Panc1 (cell line): Measurements from ENCODE around the gene RASL10A. TPM values are rescaled to one million over a fixed set of nuclear protein-coding genes. Genes with fewer than 3 reads are reported as not detected.

Experiments
- ATAC-seq: fragments of 200-7000 bp; cut with Tn5 transposase; 2 replicates; pipeline ENCODE4 v1.9.1; 2020; ENCODE audit warnings: mild to moderate bottlenecking, moderate library complexity
- BruUV-seq: library from RNA; stranded (reverse); fragments of 400-500 nt; replicated peaks from 2 replicates; lab custom pipeline; 2021; lab: Mats Ljungman, UMichigan
- CTCF ChIA-PET: fragments of 300-600 bp; sonication (Branson Sonifier 250); formaldehyde crosslinking; loops from one replicate; lab custom pipeline; 2022; ENCODE audit warnings: antibody characterized with exemption; lab: Charles Lee
- POLR2A ChIA-PET: fragments of 300-600 bp; sonication (Branson Sonifier 250); formaldehyde crosslinking; loops from one replicate; lab custom pipeline; 2022; ENCODE audit warnings: antibody characterized with exemption; lab: Charles Lee
- DNase-seq: peaks from one replicate; pipeline ENCODE4 v3.0.0-alpha.2; 2010; ENCODE audit warnings: low read depth, low spot score
- H3K27ac ChIP-seq: 2 replicates; pipeline ENCODE4 v1.5.1; 2011; ENCODE audit warnings: mild to moderate bottlenecking, low read length, inconsistent platforms
- H3K27me3 ChIP-seq: fragments of 200-500 bp; sonication (Bioruptor generic); 2 replicates; pipeline ENCODE4 v1.6.0; 2014; ENCODE audit warnings: low read length, inconsistent platforms; ENCODE audit not compliant: control insufficient read depth, insufficient read depth
- H3K36me3 ChIP-seq: fragments of 200-500 bp; sonication (Bioruptor generic); 2 replicates; pipeline ENCODE4 v1.5.1; 2014; ENCODE audit warnings: inconsistent platforms, mild to moderate bottlenecking, low read length, moderate library complexity; ENCODE audit not compliant: control insufficient read depth, insufficient read depth
- H3K4me1 ChIP-seq: 2 replicates; pipeline ENCODE4 v1.5.1; 2011; ENCODE audit warnings: inconsistent platforms, mild to moderate bottlenecking, low read length, moderate library complexity; ENCODE audit not compliant: control insufficient read depth, insufficient read depth
- H3K4me3 ChIP-seq, 2 experiments: 2 replicates each; pipeline ENCODE4 v1.5.1; 2011 to 2012; ENCODE audit warnings: low read depth in 2 of 2, low read length in 2 of 2, mild to moderate bottlenecking in 2 of 2, inconsistent platforms in 1 of 2, moderate library complexity in 1 of 2
- H3K9me3 ChIP-seq: fragments of 200-500 bp; sonication (Bioruptor generic); 2 replicates; pipeline ENCODE4 v1.5.1; 2014; ENCODE audit warnings: low read depth, mild to moderate bottlenecking, inconsistent platforms, low read length, moderate library complexity; ENCODE audit not compliant: control insufficient read depth, insufficient read depth
- POLR2AphosphoS5 ChIP-seq: IDR thresholded peaks from 2 replicates; pipeline ENCODE4 v1.6.1; 2012; ENCODE audit warnings: mild to moderate bottlenecking, low read depth, low read length, moderate library complexity
- SIN3A ChIP-seq: IDR thresholded peaks from 2 replicates; pipeline ENCODE4 v1.6.1; 2012; ENCODE audit warnings: low read depth, mild to moderate bottlenecking, low read length, moderate library complexity, borderline replicate concordance; ENCODE audit not compliant: insufficient read depth
- TCF7L2 ChIP-seq: IDR thresholded peaks from 2 replicates; pipeline ENCODE4 v1.6.1; 2011; ENCODE audit warnings: mild to moderate bottlenecking, low read depth, low read length, inconsistent platforms
- in situ Hi-C: cut with HindIII; loops from 2 replicates; pipeline ENCODE4 v1.10.0; 2016; ENCODE audit warnings: low sequenced_read_pairs, low pct_unique_long_range_greater_than_20kb
- intact Hi-C: fragments of 100-400 bp; cut with micrococcal nuclease; formaldehyde crosslinking; loops from one replicate; pipeline ENCODE4 v1.10.0; 2022; ENCODE audit not compliant: unreplicated experiment
- total RNA-seq: library from RNA; stranded (reverse); gene quantifications from one replicate; pipeline ENCODE4 v1.2.1, GENCODE V29; 2021; ENCODE audit not compliant: unreplicated experiment
- TF ChIP-seq, protein P1 (sequence below), 2 experiments: IDR thresholded peaks; 2 replicates each; pipeline ENCODE4 v1.6.1; 2011 to 2012; ENCODE audit warnings: low read depth in 2 of 2, control low read depth in 1 of 2, low read length in 1 of 2, mild to moderate bottlenecking in 1 of 2, moderate library complexity in 1 of 2; ENCODE audit not compliant: insufficient read depth in 1 of 2
- TF ChIP-seq, protein P2 (sequence below): fragments of 450-650 bp; IDR thresholded peaks from 2 replicates; pipeline ENCODE4 v1.5.1; 2017; ENCODE audit warnings: mild to moderate bottlenecking

Gene RASL10A
- total RNA-seq, 1 experiment from 2014 or later: 2.6 TPM

DNA sequence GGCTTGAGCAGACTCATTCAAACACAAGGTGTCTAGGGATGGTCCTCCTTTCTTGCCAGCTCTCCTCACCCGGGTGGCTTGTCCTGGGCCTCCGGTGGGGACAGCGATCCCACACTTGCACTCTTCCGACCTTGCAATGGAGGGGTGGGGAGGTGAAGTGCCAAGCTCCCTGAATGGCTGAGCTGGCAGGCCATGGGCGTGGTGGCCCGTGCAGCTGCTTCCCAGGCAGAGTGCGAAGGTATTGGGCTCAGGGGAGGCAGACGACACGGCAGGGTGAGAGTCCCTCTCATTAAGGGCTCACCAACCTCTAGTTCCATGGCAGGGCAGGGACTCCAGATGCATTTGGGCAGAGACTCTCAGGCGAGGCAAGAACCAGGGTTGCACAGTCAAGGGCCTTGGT, 11.0 kb upstream of the RASL10A start:
- BruUV-seq: no TSS peak
- POLR2A ChIA-PET: interaction anchor here (0.5 kb wide), 1 partner anchor 27 kb away, joined by 3 read pairs; no protein-coding TSS in a partner anchor
- intact Hi-C loops (no loop called here), in situ Hi-C loops (no loop called here)
- no peak for DNase-seq
- H3K36me3 ChIP-seq: no peaks in the 10 kb centered on the region
- H3K4me3 ChIP-seq: no peak overlapping the region
- no peaks in the 10 kb centered on the region for H3K4me1 ChIP-seq
- no peak for ATAC-seq
- no peaks in the 10 kb centered on the region for H3K9me3 ChIP-seq
- H3K27ac ChIP-seq: no peak overlapping the region
- TF ChIP-seq, protein P1, sequence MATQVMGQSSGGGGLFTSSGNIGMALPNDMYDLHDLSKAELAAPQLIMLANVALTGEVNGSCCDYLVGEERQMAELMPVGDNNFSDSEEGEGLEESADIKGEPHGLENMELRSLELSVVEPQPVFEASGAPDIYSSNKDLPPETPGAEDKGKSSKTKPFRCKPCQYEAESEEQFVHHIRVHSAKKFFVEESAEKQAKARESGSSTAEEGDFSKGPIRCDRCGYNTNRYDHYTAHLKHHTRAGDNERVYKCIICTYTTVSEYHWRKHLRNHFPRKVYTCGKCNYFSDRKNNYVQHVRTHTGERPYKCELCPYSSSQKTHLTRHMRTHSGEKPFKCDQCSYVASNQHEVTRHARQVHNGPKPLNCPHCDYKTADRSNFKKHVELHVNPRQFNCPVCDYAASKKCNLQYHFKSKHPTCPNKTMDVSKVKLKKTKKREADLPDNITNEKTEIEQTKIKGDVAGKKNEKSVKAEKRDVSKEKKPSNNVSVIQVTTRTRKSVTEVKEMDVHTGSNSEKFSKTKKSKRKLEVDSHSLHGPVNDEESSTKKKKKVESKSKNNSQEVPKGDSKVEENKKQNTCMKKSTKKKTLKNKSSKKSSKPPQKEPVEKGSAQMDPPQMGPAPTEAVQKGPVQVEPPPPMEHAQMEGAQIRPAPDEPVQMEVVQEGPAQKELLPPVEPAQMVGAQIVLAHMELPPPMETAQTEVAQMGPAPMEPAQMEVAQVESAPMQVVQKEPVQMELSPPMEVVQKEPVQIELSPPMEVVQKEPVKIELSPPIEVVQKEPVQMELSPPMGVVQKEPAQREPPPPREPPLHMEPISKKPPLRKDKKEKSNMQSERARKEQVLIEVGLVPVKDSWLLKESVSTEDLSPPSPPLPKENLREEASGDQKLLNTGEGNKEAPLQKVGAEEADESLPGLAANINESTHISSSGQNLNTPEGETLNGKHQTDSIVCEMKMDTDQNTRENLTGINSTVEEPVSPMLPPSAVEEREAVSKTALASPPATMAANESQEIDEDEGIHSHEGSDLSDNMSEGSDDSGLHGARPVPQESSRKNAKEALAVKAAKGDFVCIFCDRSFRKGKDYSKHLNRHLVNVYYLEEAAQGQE (IDR thresholded peaks at IDR 0.05; ENCODE audit: insufficient read depth in 1 of 2, low read depth in 2 of 2, low read length in 1 of 2): no peak
- TF ChIP-seq TCF7L2 (no peak), POLR2AphosphoS5 (no peak), SIN3A (no peak)
- TF ChIP-seq, protein P2, sequence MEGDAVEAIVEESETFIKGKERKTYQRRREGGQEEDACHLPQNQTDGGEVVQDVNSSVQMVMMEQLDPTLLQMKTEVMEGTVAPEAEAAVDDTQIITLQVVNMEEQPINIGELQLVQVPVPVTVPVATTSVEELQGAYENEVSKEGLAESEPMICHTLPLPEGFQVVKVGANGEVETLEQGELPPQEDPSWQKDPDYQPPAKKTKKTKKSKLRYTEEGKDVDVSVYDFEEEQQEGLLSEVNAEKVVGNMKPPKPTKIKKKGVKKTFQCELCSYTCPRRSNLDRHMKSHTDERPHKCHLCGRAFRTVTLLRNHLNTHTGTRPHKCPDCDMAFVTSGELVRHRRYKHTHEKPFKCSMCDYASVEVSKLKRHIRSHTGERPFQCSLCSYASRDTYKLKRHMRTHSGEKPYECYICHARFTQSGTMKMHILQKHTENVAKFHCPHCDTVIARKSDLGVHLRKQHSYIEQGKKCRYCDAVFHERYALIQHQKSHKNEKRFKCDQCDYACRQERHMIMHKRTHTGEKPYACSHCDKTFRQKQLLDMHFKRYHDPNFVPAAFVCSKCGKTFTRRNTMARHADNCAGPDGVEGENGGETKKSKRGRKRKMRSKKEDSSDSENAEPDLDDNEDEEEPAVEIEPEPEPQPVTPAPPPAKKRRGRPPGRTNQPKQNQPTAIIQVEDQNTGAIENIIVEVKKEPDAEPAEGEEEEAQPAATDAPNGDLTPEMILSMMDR: no peak
- CTCF ChIA-PET: no interaction called here
- H3K27me3 ChIP-seq: no peaks in the 10 kb centered on the region

DNA sequence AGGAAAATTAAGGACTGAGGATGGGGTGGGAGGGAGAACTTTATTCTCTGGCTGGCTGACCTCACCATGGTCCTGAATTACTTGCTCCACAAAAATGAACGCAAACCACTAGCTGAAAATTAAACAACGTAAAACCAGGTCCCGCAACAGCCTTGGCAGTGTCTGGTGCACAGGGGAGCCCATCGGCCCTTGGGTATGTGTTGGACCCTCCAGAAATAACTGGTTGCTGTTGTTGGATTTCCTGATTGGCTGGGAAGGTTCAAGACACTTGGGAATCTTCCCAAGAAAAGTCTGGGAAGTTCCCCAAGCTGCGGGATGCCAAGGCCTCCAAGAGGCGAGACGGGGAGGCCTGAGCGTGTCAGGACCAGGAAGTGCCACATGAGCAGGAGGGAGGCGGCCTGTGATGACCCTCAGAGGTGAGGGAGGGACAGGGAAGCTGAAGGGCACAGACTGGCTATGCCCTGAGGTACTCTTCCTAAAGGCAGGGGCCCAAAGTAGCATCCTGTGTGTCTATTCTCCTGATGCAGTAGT, 10.4 kb upstream of the RASL10A start:
- ChIA-PET POLR2A (no interaction called here), CTCF (no interaction called here)
- in situ Hi-C loops (no loop called here), intact Hi-C loops (no loop called here)
- H3K36me3 ChIP-seq: no peaks in the 10 kb centered on the region
- no peaks in the 10 kb centered on the region for H3K9me3 ChIP-seq
- H3K4me3 ChIP-seq: no peak overlapping the region
- H3K27ac ChIP-seq: no peak overlapping the region
- BruUV-seq: no TSS peak
- TF ChIP-seq SIN3A (no peak), POLR2AphosphoS5 (no peak), TCF7L2 (no peak)
- TF ChIP-seq, protein P2: no peak
- TF ChIP-seq, protein P1 (IDR thresholded peaks at IDR 0.05; ENCODE audit: insufficient read depth in 1 of 2, low read depth in 2 of 2, low read length in 1 of 2): no peak
- no peak for ATAC-seq
- no peak for DNase-seq
- H3K4me1 ChIP-seq: no peaks in the 10 kb centered on the region
- H3K27me3 ChIP-seq: no peaks in the 10 kb centered on the region
